H9 (cell line): ENCODE measurements around the gene CYB5R3. TPM values are rescaled to one million over a fixed set of nuclear protein-coding genes. Genes with fewer than 3 reads are reported as not detected.

Experiments used
- DNase-seq: peaks from one replicate; pipeline ENCODE4 v3.0.0-alpha.2; 2017
- H2AFZ ChIP-seq: one replicate; pipeline ENCODE4 v1.6.1; 2013; ENCODE audit warnings: mild to moderate bottlenecking, low read length, control low read depth, moderate library complexity
- H2AK5ac ChIP-seq: 2 replicates; pipeline ENCODE4 v1.6.1; 2013; ENCODE audit warnings: low read length, control low read depth, mixed read lengths; ENCODE audit not compliant: insufficient read length
- H2BK120ac ChIP-seq: one replicate; pipeline ENCODE4 v1.6.1; 2013; ENCODE audit warnings: low read depth, mild to moderate bottlenecking, low read length, control low read depth, inconsistent platforms; ENCODE audit not compliant: poor library complexity, severe bottlenecking
- H2BK12ac ChIP-seq: 2 replicates; pipeline ENCODE4 v1.6.1; 2013; ENCODE audit warnings: low read length, control low read depth, mixed read lengths, low read depth; ENCODE audit not compliant: insufficient read length
- H2BK15ac ChIP-seq: 2 replicates; pipeline ENCODE4 v1.6.1; 2013; ENCODE audit warnings: low read depth, low read length, control low read depth
- H2BK20ac ChIP-seq: one replicate; pipeline ENCODE4 v1.6.1; 2013; ENCODE audit warnings: low read depth, mild to moderate bottlenecking, low read length, control low read depth, inconsistent platforms; ENCODE audit not compliant: poor library complexity, severe bottlenecking
- H2BK5ac ChIP-seq: 2 replicates; pipeline ENCODE4 v1.6.1; 2013; ENCODE audit warnings: low read length, control low read depth, mixed read lengths; ENCODE audit not compliant: insufficient read length
- H3K14ac ChIP-seq: 2 replicates; pipeline ENCODE4 v1.6.1; 2013; ENCODE audit warnings: low read length, control low read depth; ENCODE audit not compliant: insufficient read depth
- H3K18ac ChIP-seq: 2 replicates; pipeline ENCODE4 v1.6.1; 2013; ENCODE audit warnings: low read depth, mild to moderate bottlenecking, mixed read lengths, low read length, control low read depth; ENCODE audit not compliant: insufficient read length
- H3K23ac ChIP-seq: 2 replicates; pipeline ENCODE4 v1.6.1; 2013; ENCODE audit warnings: low read length, control low read depth, mixed read lengths, low read depth; ENCODE audit not compliant: insufficient read length
- H3K23me2 ChIP-seq: 2 replicates; pipeline ENCODE4 v1.6.1; 2013; ENCODE audit warnings: low read depth, mild to moderate bottlenecking, mixed read lengths, low read length, control low read depth; ENCODE audit not compliant: insufficient read length, poor library complexity, severe bottlenecking
- H3K27ac ChIP-seq: 2 replicates; pipeline ENCODE4 v1.5.1; 2013; ENCODE audit warnings: low read length, control low read depth, mixed read lengths, low read depth; ENCODE audit not compliant: insufficient read length
- H3K27me3 ChIP-seq: 2 replicates; pipeline ENCODE4 v1.6.1; 2013; ENCODE audit warnings: low read length, control low read depth, inconsistent platforms; ENCODE audit not compliant: insufficient read depth
- H3K4ac ChIP-seq: 2 replicates; pipeline ENCODE4 v1.6.1; 2013; ENCODE audit warnings: low read depth, mild to moderate bottlenecking, control low read depth, inconsistent platforms, low read length, moderate library complexity
- H3K4me1 ChIP-seq: 2 replicates; pipeline ENCODE4 v1.6.1; 2013; ENCODE audit warnings: low read length, control low read depth, inconsistent platforms; ENCODE audit not compliant: insufficient read depth
- H3K4me2 ChIP-seq: 2 replicates; pipeline ENCODE4 v1.6.1; 2013; ENCODE audit warnings: low read length, control low read depth, mixed read lengths; ENCODE audit not compliant: insufficient read length, insufficient read depth
- H3K56ac ChIP-seq: 2 replicates; pipeline ENCODE4 v1.6.1; 2013; ENCODE audit warnings: low read depth, mild to moderate bottlenecking, mixed read lengths, low read length, control low read depth; ENCODE audit not compliant: insufficient read length
- H3K79me1 ChIP-seq: 2 replicates; pipeline ENCODE4 v1.6.1; 2013; ENCODE audit warnings: low read depth, mild to moderate bottlenecking, moderate library complexity, low read length, control low read depth, inconsistent platforms; ENCODE audit not compliant: insufficient read depth, poor library complexity, severe bottlenecking
- H3K79me2 ChIP-seq: 2 replicates; pipeline ENCODE4 v1.6.1; 2013; ENCODE audit warnings: low read length, control low read depth, inconsistent platforms; ENCODE audit not compliant: insufficient read depth
- H3K9ac ChIP-seq: 2 replicates; pipeline ENCODE4 v1.6.1; 2013; ENCODE audit warnings: low read length, control low read depth, mixed read lengths; ENCODE audit not compliant: insufficient read length; ENCODE audit errors: extremely low read depth
- H3K9me3 ChIP-seq: one replicate; pipeline ENCODE4 v1.6.1; 2013; ENCODE audit warnings: low read depth, low read length, inconsistent platforms; ENCODE audit not compliant: control insufficient read depth
- H3T11ph ChIP-seq: one replicate; pipeline ENCODE4 v1.6.1; 2013; ENCODE audit warnings: mild to moderate bottlenecking, low read length, control low read depth, inconsistent platforms
- H4K20me1 ChIP-seq: one replicate; pipeline ENCODE4 v1.6.1; 2013; ENCODE audit not compliant: control insufficient read depth, insufficient read length, insufficient read depth
- H4K5ac ChIP-seq: 2 replicates; pipeline ENCODE4 v1.6.1; 2013; ENCODE audit warnings: low read depth, mild to moderate bottlenecking, mixed read lengths, low read length, control low read depth; ENCODE audit not compliant: insufficient read length
- H4K8ac ChIP-seq: replicated peaks from 2 replicates; pipeline ENCODE4 v1.6.1; 2013; ENCODE audit warnings: low read length, control low read depth, mixed read lengths, low read depth; ENCODE audit not compliant: insufficient read length
- H4K91ac ChIP-seq: 2 replicates; pipeline ENCODE4 v1.6.1; 2013; ENCODE audit warnings: low read depth, mild to moderate bottlenecking, moderate library complexity, mixed read lengths, low read length, control low read depth; ENCODE audit not compliant: insufficient read length
- H3K27ac Mint-ChIP-seq, 3 experiments: 2 replicates in 2 of 3; 3 replicates in 1 of 3; pipeline ENCODE4 v1.8.0; 2020 to 2021; ENCODE audit warnings: mixed read lengths in 3 of 3, mild to moderate bottlenecking in 1 of 3, moderate library complexity in 1 of 3
- H3K27me3 Mint-ChIP-seq: 2 replicates; pipeline ENCODE4 v1.8.0; 2021; ENCODE audit warnings: low read depth, mild to moderate bottlenecking, moderate library complexity, mixed read lengths
- H3K36me3 Mint-ChIP-seq, 3 experiments: 2 replicates in 2 of 3; 3 replicates in 1 of 3; pipeline ENCODE4 v1.8.0; 2020 to 2021; ENCODE audit warnings: low read depth in 3 of 3, mixed read lengths in 3 of 3; ENCODE audit not compliant: insufficient read depth in 1 of 3
- H3K4me1 Mint-ChIP-seq, 2 experiments: 2 replicates each; pipeline ENCODE4 v1.8.0; 2020; ENCODE audit warnings: mixed read lengths in 2 of 2
- H3K4me3 Mint-ChIP-seq, 2 experiments: 2 replicates in 1 of 2; 3 replicates in 1 of 2; pipeline ENCODE4 v1.8.0; 2020 to 2021; ENCODE audit warnings: mild to moderate bottlenecking in 2 of 2, mixed read lengths in 2 of 2, moderate library complexity in 1 of 2
- H3K9me3 Mint-ChIP-seq, 2 experiments: 2 replicates in 1 of 2; 3 replicates in 1 of 2; pipeline ENCODE4 v1.8.0; 2020; ENCODE audit warnings: mild to moderate bottlenecking in 2 of 2, mixed read lengths in 2 of 2, moderate library complexity in 1 of 2
- WGBS: extraction: QIAGEN DNeasy Blood & Tissue Kit; methylation state at CpG from one replicate; pipeline ENCODE4 v1.1.7; 2013; ENCODE audit warnings: missing lambda C conversion rate, low lambda C conversion rate, mixed read lengths; ENCODE audit not compliant: insufficient read length; ENCODE audit errors: extremely low coverage; 5-methylcytosine and 5-hydroxymethylcytosine counted together
- total RNA-seq: library from RNA; stranded (reverse); gene quantifications from 2 replicates; pipeline ENCODE4 v1.2.1, GENCODE V29; 2021
- TF ChIP-seq, protein P1 (sequence below): fragments of 200-600 bp; sonication (generic); conservative IDR thresholded peaks from 3 replicates; pipeline ENCODE4 v1.8.0; 2021; ENCODE audit warnings: antibody characterized with exemption, mild to moderate bottlenecking

Gene CYB5R3
- total RNA-seq, 1 experiment from 2014 or later = 97.4 TPM

DNA sequence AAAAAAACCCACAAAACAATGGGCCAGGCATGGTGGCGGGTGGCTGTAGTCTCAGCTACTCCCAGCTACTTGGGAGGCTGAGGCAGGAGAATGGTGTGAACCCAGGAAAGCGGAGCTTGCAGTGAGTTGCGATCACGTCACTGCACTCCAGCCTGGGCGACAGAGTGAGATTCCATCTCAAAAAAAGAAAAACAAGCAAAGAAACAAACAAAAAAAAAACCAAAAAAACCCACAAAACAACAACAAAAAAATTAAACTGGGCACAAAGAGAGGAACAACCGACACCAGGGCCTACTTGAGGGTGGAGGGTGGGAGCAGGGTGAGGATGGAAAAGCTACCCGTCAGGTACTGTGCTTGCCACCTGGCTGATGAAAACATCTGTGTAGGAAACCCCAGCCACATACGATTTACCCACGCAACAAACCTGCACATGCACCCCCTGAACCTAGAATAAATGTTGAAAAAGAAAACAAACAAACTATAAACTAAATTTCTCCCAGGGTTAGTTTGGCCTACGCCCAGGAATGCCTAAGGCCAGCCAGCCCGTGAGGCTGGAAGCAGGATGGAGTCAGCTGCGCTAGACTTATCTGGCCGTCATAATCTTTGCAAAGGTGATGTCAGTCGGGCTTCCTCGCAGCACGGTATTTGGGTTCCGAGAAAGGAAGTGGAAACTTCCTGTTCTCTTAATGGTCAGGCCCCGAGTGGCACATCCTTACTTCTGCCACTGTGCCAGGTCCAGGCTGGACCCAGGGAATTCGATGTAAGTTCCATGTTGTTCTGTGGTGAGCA lies 21.9 kb upstream of the CYB5R3 start:
- Histone ChIP-seq H3K79me1 (no peaks in the 10 kb centered on the region), H2BK5ac (no peak overlapping the region), H3K23me2 (no peaks in the 10 kb centered on the region), H3K9me3 (no peaks in the 10 kb centered on the region), H3K9ac (no peak overlapping the region), H3K4me1 (no peaks in the 10 kb centered on the region), H2BK15ac (no peak overlapping the region), H2AFZ (no peak overlapping the region), H3K23ac (no peak overlapping the region), H3K4ac (no peak overlapping the region), H2AK5ac (no peak overlapping the region), H2BK20ac (no peak overlapping the region), H4K91ac (no peak overlapping the region), H3K27me3 (no peaks in the 10 kb centered on the region), H3K27ac (no peak overlapping the region), H3K14ac (no peak overlapping the region), H3K4me2 (no peak overlapping the region), H3K56ac (no peak overlapping the region), H3K79me2 (no peaks in the 10 kb centered on the region), H2BK120ac (no peak overlapping the region), H3K18ac (no peak overlapping the region), H2BK12ac (no peak overlapping the region), H4K8ac (no peak overlapping the region), H4K20me1 (no peaks in the 10 kb centered on the region), H3T11ph (no peak overlapping the region), H4K5ac (no peak overlapping the region)
- Mint-ChIP-seq H3K4me1 (peaks cover 4% of the 10 kb centered on the region in 2 experiments; a peak in 1 of 4 replicates), H3K27ac (no peak overlapping the region), H3K27me3 (peaks cover 10% of the 10 kb centered on the region), H3K9me3 (no peaks in the 10 kb centered on the region; a peak in 1 of 5 replicates), H3K4me3 (no peak overlapping the region), H3K36me3 (no peaks in the 10 kb centered on the region)
- TF ChIP-seq, protein P1, sequence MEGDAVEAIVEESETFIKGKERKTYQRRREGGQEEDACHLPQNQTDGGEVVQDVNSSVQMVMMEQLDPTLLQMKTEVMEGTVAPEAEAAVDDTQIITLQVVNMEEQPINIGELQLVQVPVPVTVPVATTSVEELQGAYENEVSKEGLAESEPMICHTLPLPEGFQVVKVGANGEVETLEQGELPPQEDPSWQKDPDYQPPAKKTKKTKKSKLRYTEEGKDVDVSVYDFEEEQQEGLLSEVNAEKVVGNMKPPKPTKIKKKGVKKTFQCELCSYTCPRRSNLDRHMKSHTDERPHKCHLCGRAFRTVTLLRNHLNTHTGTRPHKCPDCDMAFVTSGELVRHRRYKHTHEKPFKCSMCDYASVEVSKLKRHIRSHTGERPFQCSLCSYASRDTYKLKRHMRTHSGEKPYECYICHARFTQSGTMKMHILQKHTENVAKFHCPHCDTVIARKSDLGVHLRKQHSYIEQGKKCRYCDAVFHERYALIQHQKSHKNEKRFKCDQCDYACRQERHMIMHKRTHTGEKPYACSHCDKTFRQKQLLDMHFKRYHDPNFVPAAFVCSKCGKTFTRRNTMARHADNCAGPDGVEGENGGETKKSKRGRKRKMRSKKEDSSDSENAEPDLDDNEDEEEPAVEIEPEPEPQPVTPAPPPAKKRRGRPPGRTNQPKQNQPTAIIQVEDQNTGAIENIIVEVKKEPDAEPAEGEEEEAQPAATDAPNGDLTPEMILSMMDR = no peak
- no CpG with 5 or more reads among the region's 19 CpGs for WGBS
- no peak for DNase-seq
